Endothelial cell of umbilical vein (primary cell): Measurements from ENCODE around the gene PIK3C2G. TPM values are rescaled to one million over a fixed set of nuclear protein-coding genes. Genes with fewer than 3 reads are reported as not detected.

ENCODE experiments used
- BruUV-seq: library from RNA; stranded (reverse); fragments of 400-500 nt; replicated peaks from 2 replicates; lab custom pipeline; 2021; lab: Mats Ljungman, UMichigan
- CTCF ChIA-PET: fragments of 300-600, 350-600 bp; sonication (Branson Sonifier 250); formaldehyde crosslinking; loops from one replicate; lab custom pipeline; 2021; ENCODE audit warnings: antibody characterized with exemption, inconsistent platforms; lab: Charles Lee
- POLR2A ChIA-PET: fragments of 300-600, 350-600 bp; sonication (Branson Sonifier 250); formaldehyde crosslinking; loops from one replicate; lab custom pipeline; 2021; ENCODE audit warnings: antibody characterized with exemption, inconsistent platforms; lab: Charles Lee
- DNase-seq: peaks from one replicate; pipeline ENCODE4 v3.0.0-alpha.2; 2011; ENCODE audit warnings: low read depth, low spot score
- FAIRE-seq: peaks from 2 replicates; lab custom pipeline; 2011; peaks lifted over from hg19 to GRCh38; lab: Jason Lieb, UNC
- H2AFZ ChIP-seq: 2 replicates; pipeline ENCODE4 v1.6.0; 2012; ENCODE audit warnings: low read depth, low read length, control low read depth, inconsistent platforms
- H3K27ac ChIP-seq: 2 replicates; pipeline ENCODE4 v1.5.1; 2011; ENCODE audit warnings: low read depth, mild to moderate bottlenecking, control low read depth, low read length, moderate library complexity; ENCODE audit not compliant: insufficient read depth
- H3K27me3 ChIP-seq, 2 experiments: 2 replicates each; pipeline versions ENCODE4 v1.6.0 to v1.6.1; 2011; ENCODE audit warnings: low read length in 2 of 2, mixed read lengths in 1 of 2; ENCODE audit not compliant: control insufficient read depth in 2 of 2, insufficient read depth in 2 of 2
- H3K36me3 ChIP-seq, 2 experiments: 2 replicates in 1 of 2; 3 replicates in 1 of 2; pipeline ENCODE4 v1.5.1; 2011; ENCODE audit warnings: low read length in 2 of 2, mild to moderate bottlenecking in 1 of 2, moderate library complexity in 1 of 2; ENCODE audit not compliant: control insufficient read depth in 2 of 2, insufficient read depth in 2 of 2; ENCODE audit errors: extremely low read depth in 1 of 2
- H3K4me1 ChIP-seq: 3 replicates; pipeline ENCODE4 v1.5.1; 2011; ENCODE audit warnings: mild to moderate bottlenecking, low read length; ENCODE audit not compliant: control insufficient read depth, insufficient read depth; ENCODE audit errors: extremely low read depth
- H3K4me2 ChIP-seq: 2 replicates; pipeline ENCODE4 v1.6.1; 2011; ENCODE audit warnings: low read length, control low read depth, mixed read lengths; ENCODE audit not compliant: insufficient read depth
- H3K4me3 ChIP-seq, 3 experiments: fragments of 200-600 bp in 1 of 3; sonication (generic), shearing (Covaris generic) in 1 of 3; replicated peaks in 1 of 3; 2 replicates each; pipeline ENCODE4 v1.5.1; 2011 to 2016; ENCODE audit warnings: control low read depth in 3 of 3, low read length in 3 of 3, mild to moderate bottlenecking in 2 of 3, inconsistent platforms in 1 of 3, low read depth in 1 of 3, moderate library complexity in 1 of 3; ENCODE audit not compliant: insufficient read depth in 1 of 3
- H3K79me2 ChIP-seq: 2 replicates; pipeline ENCODE4 v1.6.0; 2012; ENCODE audit warnings: low read length, inconsistent platforms; ENCODE audit not compliant: control insufficient read depth, insufficient read depth
- H3K9ac ChIP-seq: replicated peaks from 2 replicates; pipeline ENCODE3; 2011; ENCODE audit warnings: low read length, control low read depth; ENCODE audit not compliant: insufficient read depth; ENCODE audit errors: extremely low read depth
- H3K9me1 ChIP-seq: replicated peaks from 3 replicates; pipeline ENCODE4 v1.6.0; 2011; ENCODE audit warnings: mild to moderate bottlenecking, low read length; ENCODE audit not compliant: control insufficient read depth, insufficient read depth; ENCODE audit errors: extremely low read depth
- H3K9me3 ChIP-seq: replicated peaks from 2 replicates; pipeline ENCODE4 v1.5.1; 2012; ENCODE audit warnings: low read length, inconsistent platforms; ENCODE audit not compliant: control insufficient read depth, insufficient read depth
- H4K20me1 ChIP-seq: replicated peaks from 2 replicates; pipeline ENCODE3; 2011; ENCODE audit warnings: mild to moderate bottlenecking, low read length; ENCODE audit not compliant: control insufficient read depth, insufficient read depth; ENCODE audit errors: extremely low read depth
- CTCF ChIP-seq, 2 donors: IDR thresholded peaks; 1 replicate in 1 of 2; 2 replicates in 1 of 2; pipeline ENCODE4 v1.5.1; 2011; ENCODE audit warnings: low read length in 2 of 2, mild to moderate bottlenecking in 2 of 2, moderate library complexity in 2 of 2, control low read depth in 1 of 2, inconsistent platforms in 1 of 2, low read depth in 1 of 2; ENCODE audit not compliant: insufficient read depth in 1 of 2; ENCODE audit errors: extremely low read depth in 1 of 2
- EZH2 ChIP-seq: IDR thresholded peaks from 2 replicates; pipeline ENCODE4 v1.6.1; 2012; ENCODE audit warnings: borderline replicate concordance, low read depth, mild to moderate bottlenecking, moderate library complexity, low read length, inconsistent platforms; ENCODE audit not compliant: severe bottlenecking
- FOS ChIP-seq: IDR thresholded peaks from 2 replicates; pipeline ENCODE4 v1.6.1; 2011; ENCODE audit warnings: mild to moderate bottlenecking, low read length, moderate library complexity, borderline replicate concordance; ENCODE audit not compliant: insufficient read depth
- GATA2 ChIP-seq: IDR thresholded peaks from 2 replicates; pipeline ENCODE4 v1.7.0; 2011; ENCODE audit warnings: low read depth, mild to moderate bottlenecking, moderate library complexity, mixed read lengths, low read length; ENCODE audit not compliant: insufficient read length, insufficient read depth
- JUN ChIP-seq: IDR thresholded peaks from 2 replicates; pipeline ENCODE4 v1.6.1; 2011; ENCODE audit warnings: borderline replicate concordance, low read depth; ENCODE audit not compliant: insufficient read length, insufficient read depth
- MAX ChIP-seq: IDR thresholded peaks from 2 replicates; pipeline ENCODE4 v1.6.1; 2011; ENCODE audit not compliant: insufficient read depth, insufficient read length
- MYC ChIP-seq: IDR thresholded peaks from one replicate; pipeline ENCODE4 v1.6.1; 2011; ENCODE audit warnings: mild to moderate bottlenecking, low read depth, low read length
- POLR2A ChIP-seq: IDR thresholded peaks from 2 replicates; pipeline ENCODE4 v1.6.1; 2012; ENCODE audit warnings: low read depth, mild to moderate bottlenecking, control low read depth, low read length
- POLR2AphosphoS5 ChIP-seq: IDR thresholded peaks from 2 replicates; pipeline ENCODE4 v1.6.1; 2012; ENCODE audit warnings: low read depth, mild to moderate bottlenecking, control low read depth, low read length, moderate library complexity; ENCODE audit not compliant: insufficient read depth
- dilution Hi-C: fragments of 300-500 bp; cut with MboI; formaldehyde crosslinking; loops from one replicate; pipeline ENCODE4 v1.15.0; 2019; ENCODE audit warnings: low sequenced_read_pairs; ENCODE audit not compliant: extremely low pct_ligation_motif_present
- intact Hi-C: fragments of 100-400 bp; cut with micrococcal nuclease; formaldehyde crosslinking; loops from one replicate; pipeline ENCODE4 v1.10.0; 2022
- polyA plus RNA-seq, 4 experiments: library from polyadenylated mRNA; depleted of rRNA in 3 of 4; stranded (reverse) in 3 of 4; unstranded in 1 of 4; fragments of >200 nt; gene quantifications; 2 replicates each; pipeline versions ENCODE4 v1.2.1 to v1.2.3, GENCODE V29; 2011 to 2012; ENCODE audit warnings: missing spikeins in 1 of 4
- total RNA-seq: library from RNA; stranded (reverse); gene quantifications from 2 replicates; pipeline ENCODE4 v1.2.3, GENCODE V29; 2021

PIK3C2G gene
- total and polyA plus RNA-seq, 2 donors (not counting 3 experiments of a cell fraction or from before 2014, with no cell fraction given), result not detected

- Histone ChIP-seq H3K4me1 (no peaks in the 10 kb centered on the region), H3K4me2 (no peak overlapping the region), H4K20me1 (no peaks in the 10 kb centered on the region), H3K79me2 (no peaks in the 10 kb centered on the region), H3K36me3 (no peaks in the 10 kb centered on the region), H2AFZ (no peak overlapping the region), H3K9ac (no peak overlapping the region), H3K27ac (no peak overlapping the region), H3K9me1 (no peaks in the 10 kb centered on the region), H3K4me3 (no peak overlapping the region), H3K27me3 (no peaks in the 10 kb centered on the region), H3K9me3 (no peaks in the 10 kb centered on the region)
- DNase-seq (no peak), FAIRE-seq (no peak)
- intact Hi-C loops (no loop called here), dilution Hi-C loops (no loop called here)
- no TSS peak for BruUV-seq
- CTCF ChIA-PET, result no interaction called here
- TF ChIP-seq GATA2 (no peak), MYC (no peak), EZH2 (no peak), CTCF (IDR thresholded peaks at IDR 0.05; ENCODE audit: extremely low read depth in 1 of 2, insufficient read depth in 1 of 2, low read depth in 1 of 2, low read length in 2 of 2) (no peak), MAX (no peak), JUN (no peak), POLR2AphosphoS5 (no peak), POLR2A (no peak), FOS (no peak)
- POLR2A ChIA-PET, result no interaction called here
Measured at GRCh38 chr12:18294889-18295288, 33.6 kb downstream of the PIK3C2G start.
